GM12864 (cell line): ENCODE data around the gene OR2V2.
"Not testable (repeated sequence)": the region's sequence is repeated elsewhere in the genome, so short reads cannot be mapped to it uniquely, and the experiment has no call there.

Experiments
- DNase-seq: peaks from one replicate; pipeline ENCODE4 v3.0.0-alpha.2; 2011; ENCODE audit warnings: low read depth
- H3K4me3 ChIP-seq: 2 replicates; pipeline ENCODE4 v1.5.1; 2011; ENCODE audit warnings: mild to moderate bottlenecking, low read depth, low read length, control low read depth
- CTCF ChIP-seq: IDR thresholded peaks from 2 replicates; pipeline ENCODE4 v1.5.1; 2011; ENCODE audit warnings: low read depth, mild to moderate bottlenecking, moderate library complexity, low read length, control low read depth, inconsistent platforms; ENCODE audit errors: missing control alignments

Gene OR2V2

GRCh38 chr5:181152406-181152805 is 5.0 kb downstream of the OR2V2 start:
- no peak overlapping the region for H3K4me3 ChIP-seq
- no peak for TF ChIP-seq CTCF
- DNase-seq = no peak

- TF ChIP-seq CTCF = no peak
- DNase-seq = no peak
- no peak overlapping the region for H3K4me3 ChIP-seq
Measured at GRCh38 chr5:181153814-181154213, 6.4 kb downstream of the OR2V2 start.

- TF ChIP-seq CTCF = no peak
- no peak overlapping the region for H3K4me3 ChIP-seq
- DNase-seq = no peak
Measured at GRCh38 chr5:181156758-181157157, 9.4 kb downstream of the OR2V2 start.

- no peak for DNase-seq
- H3K4me3 ChIP-seq = no peak overlapping the region
- no peak for TF ChIP-seq CTCF
Measured at GRCh38 chr5:181158869-181159268, 11.5 kb downstream of the OR2V2 start.

- TF ChIP-seq CTCF = peak; percentile 89
- DNase-seq = no peak
- no peak overlapping the region; the same call in 1 of the 2 replicates for H3K4me3 ChIP-seq
Measured at GRCh38 chr5:181159286-181160151, 12.1 kb downstream of the OR2V2 start.

GRCh38 chr5:181160152-181160754 is 12.9 kb downstream of the OR2V2 start:
- TF ChIP-seq CTCF = no peak
- peak overlapping the region; percentile 53 for H3K4me3 ChIP-seq
- no peak for DNase-seq

GRCh38 chr5:181160755-181161533 is 13.6 kb downstream of the OR2V2 start:
- peak overlapping the region; percentile 54 for H3K4me3 ChIP-seq
- DNase-seq = not testable (repeated sequence)
